WTC11 (cell line): ENCODE data around the gene KRT222.

Experiments used
- SP1 ChIP-seq: sonication (generic); formaldehyde crosslinking; conservative IDR thresholded peaks from 2 replicates; pipeline ENCODE4 v1.8.1; 2022; ENCODE audit warnings: missing genetic modification reagents
- TF ChIP-seq, protein P1 (sequence below): sonication (generic); formaldehyde crosslinking; IDR thresholded peaks from 2 replicates; pipeline ENCODE4 v1.8.0; 2022; ENCODE audit warnings: mild to moderate bottlenecking, missing genetic modification reagents
- TF ChIP-seq, protein P2 (sequence below): fragments of 200-600 bp; IDR thresholded peaks from 2 replicates; pipeline ENCODE4 v1.8.0; 2022; ENCODE audit warnings: antibody characterized with exemption

DNA sequence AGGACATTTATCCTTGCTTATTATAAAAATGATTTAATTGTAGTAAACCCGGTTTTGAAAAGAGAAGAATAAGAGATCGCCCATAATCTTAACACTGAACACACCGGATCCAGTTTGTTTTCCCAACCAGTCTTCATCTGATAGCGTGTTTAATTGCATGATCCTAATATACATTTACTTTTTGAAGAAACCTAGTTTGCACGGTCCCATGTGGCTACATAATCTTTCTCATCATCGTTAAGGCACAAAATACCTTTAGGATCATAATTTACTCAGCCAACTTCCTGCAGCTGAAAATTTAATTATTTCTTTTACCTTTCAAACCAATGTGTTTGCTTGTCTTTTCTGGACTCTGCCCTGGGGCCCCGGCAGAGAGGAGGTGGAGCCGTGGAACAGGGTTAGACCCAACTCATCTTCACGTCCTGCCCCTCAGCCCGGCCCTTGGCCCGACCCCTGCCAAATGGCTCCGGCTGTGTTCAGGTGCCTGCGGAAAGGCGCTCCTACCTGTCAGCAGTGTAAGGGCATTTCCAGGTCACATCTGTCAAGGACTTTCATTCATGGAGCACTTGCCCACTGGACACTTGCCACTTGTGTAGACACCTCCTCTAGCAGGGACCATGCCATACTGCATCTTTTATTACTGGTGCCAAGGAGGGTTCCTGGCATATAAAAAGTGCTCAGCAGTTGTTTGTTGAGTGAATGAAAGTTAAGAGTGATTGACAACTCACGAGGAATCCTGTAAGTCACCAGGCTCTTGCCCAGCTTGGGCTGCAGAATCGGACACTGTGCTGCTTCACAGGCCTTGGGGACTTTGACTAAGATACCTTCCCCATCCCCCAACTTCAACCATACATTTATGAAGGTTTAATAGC is 46.0 kb downstream of the KRT222 start:
- TF ChIP-seq SP1: no peak
- TF ChIP-seq, protein P1, sequence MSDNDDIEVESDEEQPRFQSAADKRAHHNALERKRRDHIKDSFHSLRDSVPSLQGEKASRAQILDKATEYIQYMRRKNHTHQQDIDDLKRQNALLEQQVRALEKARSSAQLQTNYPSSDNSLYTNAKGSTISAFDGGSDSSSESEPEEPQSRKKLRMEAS (CRISPR knock-in tag): no peak
- TF ChIP-seq, protein P2, sequence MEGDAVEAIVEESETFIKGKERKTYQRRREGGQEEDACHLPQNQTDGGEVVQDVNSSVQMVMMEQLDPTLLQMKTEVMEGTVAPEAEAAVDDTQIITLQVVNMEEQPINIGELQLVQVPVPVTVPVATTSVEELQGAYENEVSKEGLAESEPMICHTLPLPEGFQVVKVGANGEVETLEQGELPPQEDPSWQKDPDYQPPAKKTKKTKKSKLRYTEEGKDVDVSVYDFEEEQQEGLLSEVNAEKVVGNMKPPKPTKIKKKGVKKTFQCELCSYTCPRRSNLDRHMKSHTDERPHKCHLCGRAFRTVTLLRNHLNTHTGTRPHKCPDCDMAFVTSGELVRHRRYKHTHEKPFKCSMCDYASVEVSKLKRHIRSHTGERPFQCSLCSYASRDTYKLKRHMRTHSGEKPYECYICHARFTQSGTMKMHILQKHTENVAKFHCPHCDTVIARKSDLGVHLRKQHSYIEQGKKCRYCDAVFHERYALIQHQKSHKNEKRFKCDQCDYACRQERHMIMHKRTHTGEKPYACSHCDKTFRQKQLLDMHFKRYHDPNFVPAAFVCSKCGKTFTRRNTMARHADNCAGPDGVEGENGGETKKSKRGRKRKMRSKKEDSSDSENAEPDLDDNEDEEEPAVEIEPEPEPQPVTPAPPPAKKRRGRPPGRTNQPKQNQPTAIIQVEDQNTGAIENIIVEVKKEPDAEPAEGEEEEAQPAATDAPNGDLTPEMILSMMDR: no peak
